Left colon (tissue), 2 donors: ENCODE results near the gene SYTL3. TPM values are rescaled to one million over a fixed set of nuclear protein-coding genes. Genes with fewer than 3 reads are reported as not detected.
"Not testable (repeated sequence)": the region's sequence is repeated elsewhere in the genome, so short reads cannot be mapped to it uniquely, and the experiment has no call there.

Experiments used
- ATAC-seq: fragments of 200-7000 bp; cut with Tn5 transposase; one replicate; pipeline ENCODE4 v1.9.1; 2020; ENCODE audit warnings: mild to moderate bottlenecking, moderate library complexity
- DNase-seq, 2 donors: peaks; one replicate each; pipeline ENCODE4 v3.0.0-alpha.2; 2020
- intact Hi-C, 2 donors: fragments of 100-400 bp; cut with DNase I in 1 of 2; cut with micrococcal nuclease in 1 of 2; formaldehyde crosslinking; loops; one replicate each; pipeline versions ENCODE4 v1.11.2 to v1.14.0; 2022; cut with DNase I, micrococcal nuclease
- total RNA-seq, 2 donors: library from RNA; stranded (reverse); fragmentation: NEBNext Ultra II Directional; extraction: Animal tissue kit (Norgen Biotek cat#: 25700); gene quantifications; one replicate each; pipeline ENCODE4 v1.2.1, GENCODE V29; 2021
- donor health status: DM: no; HTN: no; CAD: no.
- donor health status: DM: yes; HTN: yes; CAD: no.

SYTL3 gene
- total RNA-seq, 2 donors from 2014 or later = 2.6 to 2.7 TPM

- peak; percentile 39 for ATAC-seq
- intact Hi-C loops = no loop called here
- peak; percentile 51 to 81 for DNase-seq
These were observed 4.6 kb downstream of the SYTL3 start for GRCh38 chr6:158654498-158654897.

GRCh38 chr6:158654960-158655489 lies 5.2 kb downstream of the SYTL3 start:
- DNase-seq = peak in 1 of 2 donors; percentile 25
- intact Hi-C loops = no loop called here
- no peak for ATAC-seq

GRCh38 chr6:158655569-158656450 lies 6.0 kb downstream of the SYTL3 start:
- intact Hi-C loops = no loop called here
- DNase-seq = peak in 1 of 2 donors; percentile 25
- ATAC-seq = no peak

GRCh38 chr6:158656986-158657385 lies 7.1 kb downstream of the SYTL3 start:
- DNase-seq = peak; percentile 50 to 52
- ATAC-seq = peak; percentile 81
- intact Hi-C loops = not testable (repeated sequence)

GRCh38 chr6:158660333-158660754 lies 10.5 kb downstream of the SYTL3 start:
- peak; percentile 76 for ATAC-seq
- intact Hi-C loops = no loop called here
- DNase-seq = peak; percentile 35 to 53

GRCh38 chr6:158661156-158661685 lies 11.4 kb downstream of the SYTL3 start:
- peak in 1 of 2 donors; percentile 17 for DNase-seq
- no peak for ATAC-seq
- intact Hi-C loops = no loop called here

- ATAC-seq = no peak
- intact Hi-C loops = no loop called here
- no peak for DNase-seq
These were observed 12.7 kb downstream of the SYTL3 start for GRCh38 chr6:158662607-158662953.

GRCh38 chr6:158662954-158663624 lies 13.2 kb downstream of the SYTL3 start:
- intact Hi-C loops = no loop called here
- DNase-seq (peak; percentile 17 to 23), ATAC-seq (peak; percentile 26)

GRCh38 chr6:158663625-158664165 lies 13.8 kb downstream of the SYTL3 start:
- ATAC-seq = peak; percentile 78
- intact Hi-C loops = no loop called here
- peak; percentile 30 to 51 for DNase-seq

- ATAC-seq (no peak), DNase-seq (peak in 1 of 2 donors; percentile 14)
- intact Hi-C loops = no loop called here
These were observed 15.5 kb downstream of the SYTL3 start for GRCh38 chr6:158665332-158665731.

GRCh38 chr6:158666628-158667359 lies 16.9 kb downstream of the SYTL3 start:
- intact Hi-C loops = no loop called here
- peak; percentile 22 for ATAC-seq
- peak in 1 of 2 donors; percentile 15 for DNase-seq

- intact Hi-C loops = no loop called here
- DNase-seq (peak in 1 of 2 donors; percentile 15), ATAC-seq (no peak)
These were observed 17.6 kb downstream of the SYTL3 start for GRCh38 chr6:158667360-158667981.

GRCh38 chr6:158668707-158669103 lies 18.9 kb downstream of the SYTL3 start:
- DNase-seq (no peak), ATAC-seq (no peak)
- intact Hi-C loops = no loop called here

- DNase-seq (no peak), ATAC-seq (no peak)
- intact Hi-C loops = no loop called here
These were observed 19.5 kb downstream of the SYTL3 start for GRCh38 chr6:158669145-158670035.

- intact Hi-C loops, DNase-seq, ATAC-seq: not testable (repeated sequence)
These were observed 22.3 kb downstream of the SYTL3 start for GRCh38 chr6:158672119-158672518.

- DNase-seq (no peak), ATAC-seq (no peak)
- intact Hi-C loops = no loop called here
These were observed 22.9 kb downstream of the SYTL3 start for GRCh38 chr6:158672726-158673125.
